GM15510 (cell line): ENCODE results near the gene TMPRSS15.

Experiments used
- POLR2A ChIP-seq: IDR thresholded peaks from 3 replicates; pipeline ENCODE4 v1.6.1; 2011; ENCODE audit warnings: borderline replicate concordance; ENCODE audit not compliant: insufficient read length; ENCODE audit errors: extremely low read depth

The TMPRSS15 gene

GRCh38 chr21:18222346-18222745 lies 181.2 kb downstream of the TMPRSS15 start:
- TF ChIP-seq POLR2A, result no peak

DNA sequence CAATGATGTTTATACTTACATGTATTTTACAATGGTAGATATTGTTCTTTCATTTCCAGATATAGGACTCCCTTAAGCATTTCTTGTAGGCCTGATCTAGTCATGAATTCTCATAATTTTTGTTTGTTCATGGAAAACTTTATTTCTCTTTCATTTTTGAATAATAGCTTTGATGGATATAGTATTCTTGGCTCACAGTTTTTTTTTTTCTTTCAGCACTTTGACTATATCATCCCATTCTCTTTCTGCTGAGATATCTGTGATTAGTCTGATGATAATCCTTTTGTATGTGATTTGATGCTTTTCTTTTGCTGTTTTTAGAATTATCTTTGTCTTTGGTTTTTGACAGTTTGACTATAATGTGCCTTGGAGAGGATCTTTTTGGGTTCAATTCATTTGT lies 183.1 kb downstream of the TMPRSS15 start:
- no peak for TF ChIP-seq POLR2A
